CD14-positive monocyte (primary cell): ENCODE results near the gene NUTM2B. TPM values are rescaled to one million over a fixed set of nuclear protein-coding genes. Genes with fewer than 3 reads are reported as not detected.
"Not testable (repeated sequence)": the region's sequence is repeated elsewhere in the genome, so short reads cannot be mapped to it uniquely, and the experiment has no call there.

Experiments used
- DNase-seq, 3 donors: peaks; one replicate each; pipeline ENCODE4 v3.0.0-alpha.2; 2011 to 2022
- H2AFZ ChIP-seq: 2 replicates; pipeline ENCODE4 v1.6.0; 2012; ENCODE audit warnings: mild to moderate bottlenecking, low read depth, low read length, inconsistent platforms; ENCODE audit not compliant: insufficient read depth, poor library complexity, severe bottlenecking
- H3K27ac ChIP-seq, 2 donors: 1 replicate in 1 of 2; 2 replicates in 1 of 2; pipeline ENCODE4 v1.5.1; 2012 to 2013; ENCODE audit warnings: low read length in 2 of 2, control low read depth in 1 of 2, inconsistent platforms in 1 of 2, low read depth in 1 of 2, mild to moderate bottlenecking in 1 of 2
- H3K27me3 ChIP-seq, 2 donors: one replicate each; pipeline versions ENCODE4 v1.6.0 to v1.6.1; 2011 to 2013; ENCODE audit warnings: low read length in 2 of 2; ENCODE audit not compliant: control insufficient read depth in 2 of 2, insufficient read depth in 2 of 2
- H3K36me3 ChIP-seq, 2 donors: replicated peaks in 1 of 2; 1 replicate in 1 of 2; 2 replicates in 1 of 2; pipeline versions ENCODE4 v1.5.1 to v1.6.1; 2012 to 2013; ENCODE audit warnings: low read length in 2 of 2, control low read depth in 1 of 2, inconsistent platforms in 1 of 2, mild to moderate bottlenecking in 1 of 2; ENCODE audit not compliant: insufficient read depth in 2 of 2, control insufficient read depth in 1 of 2
- H3K4me1 ChIP-seq, 2 donors: 1 replicate in 1 of 2; 2 replicates in 1 of 2; pipeline versions ENCODE4 v1.5.1 to v1.6.1; 2012 to 2013; ENCODE audit warnings: low read length in 2 of 2, control low read depth in 1 of 2, inconsistent platforms in 1 of 2, mild to moderate bottlenecking in 1 of 2, moderate library complexity in 1 of 2; ENCODE audit not compliant: insufficient read depth in 2 of 2, control insufficient read depth in 1 of 2
- H3K4me2 ChIP-seq: replicated peaks from 2 replicates; pipeline ENCODE3; 2012; ENCODE audit warnings: low read length, moderate library complexity, mild to moderate bottlenecking; ENCODE audit not compliant: poor library complexity, severe bottlenecking; ENCODE audit errors: extremely low read depth
- H3K4me3 ChIP-seq, 3 experiments: fragments of 200-600 bp in 1 of 3; sonication (generic) in 1 of 3; replicated peaks in 1 of 3; 1 replicate in 2 of 3; 2 replicates in 1 of 3; pipeline ENCODE4 v1.5.1; 2011 to 2013; ENCODE audit warnings: low read length in 3 of 3, mild to moderate bottlenecking in 3 of 3, control low read depth in 2 of 3, low read depth in 2 of 3, inconsistent platforms in 1 of 3, moderate library complexity in 1 of 3
- H3K79me2 ChIP-seq: 2 replicates; pipeline ENCODE4 v1.6.0; 2012; ENCODE audit warnings: mild to moderate bottlenecking, control low read depth, inconsistent platforms, low read length, moderate library complexity; ENCODE audit not compliant: insufficient read depth
- H3K9ac ChIP-seq: 2 replicates; pipeline ENCODE4 v1.6.0; 2017; ENCODE audit warnings: low read length, mild to moderate bottlenecking; ENCODE audit not compliant: insufficient read depth, poor library complexity, severe bottlenecking
- H3K9me3 ChIP-seq, 2 donors: replicated peaks in 1 of 2; 1 replicate in 1 of 2; 2 replicates in 1 of 2; pipeline versions ENCODE4 v1.5.1 to v1.6.1; 2012 to 2013; ENCODE audit warnings: low read length in 2 of 2, control low read depth in 1 of 2; ENCODE audit not compliant: control insufficient read depth in 1 of 2, insufficient read depth in 1 of 2
- H4K20me1 ChIP-seq: 2 replicates; pipeline ENCODE4 v1.6.0; 2012; ENCODE audit warnings: mild to moderate bottlenecking, low read length, control low read depth, moderate library complexity; ENCODE audit not compliant: insufficient read depth
- H3K27ac Mint-ChIP-seq, 7 donors: one replicate each; pipeline ENCODE4 v1.8.0; 2020; ENCODE audit warnings: mild to moderate bottlenecking in 7 of 7, mixed read lengths in 7 of 7, moderate library complexity in 6 of 7, inconsistent platforms in 2 of 7
- H3K27me3 Mint-ChIP-seq, 3 donors: one replicate each; pipeline ENCODE4 v1.8.0; 2021 to 2022; ENCODE audit warnings: low read depth in 3 of 3, mild to moderate bottlenecking in 3 of 3, mixed read lengths in 3 of 3, moderate library complexity in 3 of 3, inconsistent platforms in 1 of 3
- H3K36me3 Mint-ChIP-seq, 2 donors: one replicate each; pipeline ENCODE4 v1.8.0; 2020; ENCODE audit warnings: mixed read lengths in 2 of 2, inconsistent platforms in 1 of 2, mild to moderate bottlenecking in 1 of 2
- H3K4me1 Mint-ChIP-seq: one replicate; pipeline ENCODE4 v1.8.0; 2020; ENCODE audit warnings: mild to moderate bottlenecking, mixed read lengths
- H3K4me3 Mint-ChIP-seq, 2 donors: one replicate each; pipeline ENCODE4 v1.8.0; 2020; ENCODE audit warnings: mild to moderate bottlenecking in 2 of 2, mixed read lengths in 2 of 2, moderate library complexity in 1 of 2
- H3K9me3 Mint-ChIP-seq, 7 donors: one replicate each; pipeline ENCODE4 v1.8.0; 2020 to 2022; ENCODE audit warnings: mixed read lengths in 7 of 7, mild to moderate bottlenecking in 6 of 7, moderate library complexity in 6 of 7, inconsistent platforms in 2 of 7
- whole genome bisulfite sequencing: methylation state at CpG from one replicate; pipeline ENCODE4 v1.1.5; 2013; ENCODE audit warnings: missing lambda C conversion rate; ENCODE audit not compliant: insufficient coverage; 5-methylcytosine and 5-hydroxymethylcytosine counted together
- intact Hi-C, 2 donors: fragments of 100-400 bp; cut with micrococcal nuclease; formaldehyde crosslinking; loops; one replicate each; pipeline versions ENCODE4 v1.15.0 to v1.15.1; 2023
- polyA minus RNA-seq: library from RNA; depleted of rRNA, polyadenylated mRNA; stranded (reverse); fragments of >200 nt; gene quantifications from 2 replicates; pipeline ENCODE4 v1.2.3, GENCODE V29; 2012
- polyA plus RNA-seq, 3 donors: library from polyadenylated mRNA; depleted of rRNA in 1 of 3; unstranded in 2 of 3; stranded (reverse) in 1 of 3; fragments of 300-500 nt in 2 of 3; fragments of >200 nt in 1 of 3; fragmentation: Illumina TruSeq in 2 of 3; gene quantifications; 1 replicate in 2 of 3; 2 replicates in 1 of 3; pipeline ENCODE4 v1.2.3, GENCODE V29; 2012 to 2021
- total RNA-seq, 12 experiments: library from RNA in 1 of 12; stranded (reverse) in 1 of 12; fragments of 120-200 nt in 1 of 12; gene quantifications; one replicate each; pipeline ENCODE4 v1.2.4 and lab custom pipeline; 2013 to 2026; ENCODE audit warnings: mixed read lengths in 6 of 12, inconsistent platforms in 1 of 12

NUTM2B gene, protein sequence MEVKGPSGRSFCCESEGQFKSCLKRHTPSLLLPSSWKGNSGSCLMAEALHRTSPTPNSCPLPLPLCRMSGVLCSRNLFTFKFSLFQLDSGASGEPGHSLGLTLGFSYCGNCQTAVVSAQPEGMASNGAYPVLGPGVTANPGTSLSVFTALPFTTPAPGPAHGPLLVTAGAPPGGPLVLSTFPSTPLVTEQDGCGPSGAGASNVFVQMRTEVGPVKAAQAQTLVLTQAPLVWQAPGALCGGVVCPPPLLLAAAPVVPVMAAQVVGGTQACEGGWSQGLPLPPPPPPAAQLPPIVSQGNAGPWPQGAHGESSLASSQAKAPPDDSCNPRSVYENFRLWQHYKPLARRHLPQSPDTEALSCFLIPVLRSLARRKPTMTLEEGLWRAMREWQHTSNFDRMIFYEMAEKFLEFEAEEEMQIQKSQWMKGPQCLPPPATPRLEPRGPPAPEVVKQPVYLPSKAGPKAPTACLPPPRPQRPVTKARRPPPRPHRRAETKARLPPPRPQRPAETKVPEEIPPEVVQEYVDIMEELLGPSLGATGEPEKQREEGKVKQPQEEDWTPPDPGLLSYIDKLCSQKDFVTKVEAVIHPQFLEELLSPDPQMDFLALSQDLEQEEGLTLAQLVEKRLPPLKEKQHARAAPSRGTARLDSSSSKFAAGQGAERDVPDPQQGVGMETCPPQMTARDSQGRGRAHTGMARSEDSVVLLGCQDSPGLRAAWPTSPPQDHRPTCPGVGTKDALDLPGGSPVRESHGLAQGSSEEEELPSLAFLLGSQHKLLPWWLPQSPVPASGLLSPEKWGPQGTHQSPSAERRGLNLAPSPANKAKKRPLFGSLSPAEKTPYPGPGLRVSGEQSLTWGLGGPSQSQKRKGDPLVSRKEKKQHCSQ
- total RNA-seq (2013) = 0.77 TPM
- polyA plus RNA-seq = under 1 TPM in 1 of 3 donors, not detected in 2; 0.53 TPM
- 0.42 and 0.88 TPM in 2 replicates for polyA minus RNA-seq
- 0 to 0.58 (median 0.13) reads per million in 11 experiments for total RNA-seq (lab: John Stamatoyannopoulos, UW)

DNA sequence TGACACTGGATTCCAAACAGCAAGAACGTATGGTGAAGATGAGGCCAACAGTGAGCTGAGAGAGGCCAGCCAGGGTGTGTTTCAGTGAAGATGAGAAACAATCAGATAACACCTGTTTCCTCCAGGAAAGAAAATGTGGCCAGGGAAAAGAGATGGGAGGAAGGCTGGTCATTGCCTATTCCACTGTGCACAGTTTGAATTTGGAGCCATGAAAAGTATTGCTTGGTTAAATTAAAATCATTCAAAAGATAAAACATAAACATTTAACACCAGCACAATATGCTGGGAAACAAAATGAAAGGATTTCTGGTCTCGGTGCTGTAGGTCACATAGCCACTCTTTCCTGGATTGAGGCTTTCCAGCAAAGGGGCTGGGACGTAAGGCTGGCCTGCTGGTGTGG, at the start of gene NUTM2B:
NUTM2B (plus strand) TSS at position 301 of the 400 bp plus-strand sequence. CDS start 383 bp downstream, outside the sequence.
- H3K9me3 Mint-ChIP-seq, H3K4me1 Mint-ChIP-seq, H3K9ac ChIP-seq, H2AFZ ChIP-seq, H3K4me3 Mint-ChIP-seq, H4K20me1 ChIP-seq, H3K9me3 ChIP-seq, H3K27me3 ChIP-seq, H3K4me2 ChIP-seq, H3K79me2 ChIP-seq, H3K36me3 Mint-ChIP-seq, H3K27ac Mint-ChIP-seq, H3K27me3 Mint-ChIP-seq, H3K27ac ChIP-seq, H3K4me3 ChIP-seq, H3K36me3 ChIP-seq, DNase-seq, intact Hi-C loops, H3K4me1 ChIP-seq: not testable (repeated sequence)
- no CpG with 5 or more reads among the region's 3 CpGs for WGBS

- not testable (repeated sequence) for H3K4me1 Mint-ChIP-seq
Measured at GRCh38 chr10:79663287-79663686, 39.7 kb upstream of the NUTM2B start.

GRCh38 chr10:79664686-79665085, 38.3 kb upstream of the NUTM2B start:
- H3K4me3 ChIP-seq, H3K36me3 ChIP-seq, H3K27me3 ChIP-seq, H3K4me1 Mint-ChIP-seq, intact Hi-C loops, H3K9me3 ChIP-seq, H3K27ac Mint-ChIP-seq, H3K4me2 ChIP-seq, H3K36me3 Mint-ChIP-seq, H3K4me1 ChIP-seq, H3K4me3 Mint-ChIP-seq, H4K20me1 ChIP-seq, H2AFZ ChIP-seq, DNase-seq, H3K9me3 Mint-ChIP-seq, H3K27ac ChIP-seq, H3K27me3 Mint-ChIP-seq, H3K9ac ChIP-seq, H3K79me2 ChIP-seq: not testable (repeated sequence)
- 100% methylated on average over 1 of the region's 4 CpGs for WGBS

More at GRCh38 chr10:79663287-79663686, 39.7 kb upstream of the NUTM2B start:
- H3K9ac ChIP-seq, H3K4me3 ChIP-seq, H3K4me2 ChIP-seq, H3K9me3 Mint-ChIP-seq, H3K36me3 ChIP-seq, DNase-seq, H2AFZ ChIP-seq, H4K20me1 ChIP-seq, H3K27ac ChIP-seq, H3K27me3 Mint-ChIP-seq, H3K27me3 ChIP-seq, H3K4me1 ChIP-seq, H3K27ac Mint-ChIP-seq, H3K79me2 ChIP-seq, intact Hi-C loops, H3K4me3 Mint-ChIP-seq, H3K36me3 Mint-ChIP-seq, H3K9me3 ChIP-seq: not testable (repeated sequence)

DNA sequence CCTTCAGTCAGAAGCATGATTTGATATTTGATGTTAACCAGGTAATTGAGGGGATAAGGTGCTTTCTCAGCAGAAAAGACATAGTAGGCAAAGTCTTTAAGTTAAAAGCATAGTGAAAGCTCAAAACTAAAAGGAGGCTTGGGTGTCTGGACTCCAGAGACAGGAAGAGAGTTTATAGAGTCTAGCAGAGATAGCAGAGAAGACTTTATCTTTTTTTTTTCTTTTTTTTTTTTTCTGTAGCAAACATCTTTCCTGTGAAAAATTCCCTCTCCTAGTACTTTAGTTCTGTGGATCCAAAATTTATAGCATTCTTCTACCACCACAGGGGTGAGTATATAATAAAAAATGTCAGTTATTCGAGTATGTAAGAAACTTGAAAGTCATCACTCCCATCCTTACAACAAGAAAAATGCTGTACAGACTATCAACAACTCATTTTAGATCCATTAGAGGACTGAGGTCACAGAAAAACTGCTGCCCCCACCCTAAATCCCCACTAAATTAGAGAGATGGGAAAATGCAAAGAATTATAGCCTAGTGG, 33.7 kb upstream of the NUTM2B start:
- DNase-seq, H3K27me3 ChIP-seq, H3K4me2 ChIP-seq, H3K27ac ChIP-seq, H3K79me2 ChIP-seq, H3K36me3 Mint-ChIP-seq, H3K4me1 Mint-ChIP-seq, H3K9me3 ChIP-seq, H3K9ac ChIP-seq, intact Hi-C loops, H3K4me1 ChIP-seq, H2AFZ ChIP-seq, H3K27ac Mint-ChIP-seq, H3K4me3 ChIP-seq, H3K27me3 Mint-ChIP-seq, H3K4me3 Mint-ChIP-seq, H3K36me3 ChIP-seq, H4K20me1 ChIP-seq, H3K9me3 Mint-ChIP-seq: not testable (repeated sequence)
- no CpG with 5 or more reads among the region's 1 CpG for WGBS
